Measurements from ENCODE around the gene YAP1.

GRCh38 chr11:102214623-102215022 lies 104.4 kb downstream of the YAP1 start:
- no peak for TF ChIP-seq CTCF (IDR thresholded peaks at IDR 0.05; ENCODE audit: low read depth, low read length, poor library complexity, severe bottlenecking)
- TF ChIP-seq EZH2phosphoT487 (IDR thresholded peaks at IDR 0.05; ENCODE audit: borderline replicate concordance, low read length), result no peak
